PC-3 (cell line): Measurements from ENCODE around the gene ARHGAP26. TPM values are rescaled to one million over a fixed set of nuclear protein-coding genes. Genes with fewer than 3 reads are reported as not detected.

Experiments
- ATAC-seq: fragments of 200-7000 bp; cut with Tn5 transposase; 2 replicates; pipeline ENCODE4 v1.9.1; 2020; ENCODE audit warnings: mild to moderate bottlenecking, moderate library complexity
- BruUV-seq: library from RNA; stranded (reverse); fragments of 400-500 nt; replicated peaks from 2 replicates; lab custom pipeline; 2021; lab: Mats Ljungman, UMichigan
- CTCF ChIA-PET: fragments of 300-600 bp; sonication (Branson Sonifier 250); formaldehyde crosslinking; loops from one replicate; lab custom pipeline; 2022; ENCODE audit warnings: antibody characterized with exemption; lab: Charles Lee
- POLR2A ChIA-PET: fragments of 300-600 bp; sonication (Branson Sonifier 250); formaldehyde crosslinking; loops from one replicate; lab custom pipeline; 2022; ENCODE audit warnings: antibody characterized with exemption; ENCODE audit not compliant: unreplicated experiment; lab: Charles Lee
- DNase-seq: peaks from one replicate; pipeline ENCODE4 v3.0.0-alpha.2; 2015
- H2AFZ ChIP-seq: fragments of 300-600 bp; sonication (generic); 2 replicates; pipeline ENCODE4 v1.6.0; 2016; ENCODE audit warnings: antibody characterized with exemption, low read length
- H3F3A ChIP-seq: fragments of 300-600 bp; sonication (generic); one replicate; pipeline ENCODE4 v1.6.0; 2017; ENCODE audit warnings: antibody characterized with exemption, low read length, control low read depth, mild to moderate bottlenecking; ENCODE audit not compliant: unreplicated experiment
- H3K27ac ChIP-seq: fragments of 300-600 bp; sonication (generic); 2 replicates; pipeline ENCODE4 v1.5.1; 2016; ENCODE audit warnings: mild to moderate bottlenecking, low read length
- H3K27me3 ChIP-seq: fragments of 300-600 bp; sonication (generic); 2 replicates; pipeline ENCODE4 v1.6.1; 2016; ENCODE audit warnings: low read length, mixed read lengths
- H3K36me3 ChIP-seq: fragments of 300-600 bp; sonication (generic); 2 replicates; pipeline ENCODE4 v1.6.1; 2016; ENCODE audit warnings: low read depth, mixed run types, low read length, mixed read lengths
- H3K4me1 ChIP-seq: fragments of 300-600 bp; sonication (generic); 2 replicates; pipeline ENCODE4 v1.5.1; 2016; ENCODE audit warnings: low read length; ENCODE audit not compliant: insufficient read depth
- H3K4me2 ChIP-seq: fragments of 300-600 bp; sonication (generic); 2 replicates; pipeline ENCODE4 v1.6.0; 2016; ENCODE audit warnings: low read length
- H3K4me3 ChIP-seq: fragments of 300-600 bp; sonication (generic); 2 replicates; pipeline ENCODE4 v1.5.1; 2016; ENCODE audit warnings: mild to moderate bottlenecking, low read length, mixed read lengths
- H3K79me2 ChIP-seq: fragments of 300-600 bp; sonication (generic); 2 replicates; pipeline ENCODE4 v1.6.1; 2017; ENCODE audit warnings: low read length, mixed read lengths
- H3K9ac ChIP-seq: fragments of 300-600 bp; sonication (generic); 2 replicates; pipeline ENCODE4 v1.6.0; 2016; ENCODE audit warnings: mild to moderate bottlenecking, low read length
- H3K9me2 ChIP-seq: fragments of 300-600 bp; sonication (generic); replicated peaks from 2 replicates; pipeline ENCODE4 v1.6.1; 2016; ENCODE audit warnings: mixed run types, low read length, mixed read lengths
- H3K9me3 ChIP-seq: fragments of 300-600 bp; sonication (generic); 2 replicates; pipeline ENCODE4 v1.6.1; 2016; ENCODE audit warnings: low read length, mixed read lengths
- H4K20me1 ChIP-seq: fragments of 300-600 bp; sonication (generic); 2 replicates; pipeline ENCODE4 v1.6.1; 2016; ENCODE audit warnings: low read length, mixed read lengths
- CTCF ChIP-seq: fragments of 300-600 bp; sonication (generic); conservative IDR thresholded peaks from 2 replicates; pipeline ENCODE4 v1.5.1; 2017; ENCODE audit warnings: antibody characterized with exemption, low read depth, mild to moderate bottlenecking, low read length
- EZH2 ChIP-seq: fragments of 300-600 bp; sonication (generic); IDR thresholded peaks from one replicate; pipeline ENCODE4 v1.6.1; 2017; ENCODE audit warnings: antibody characterized with exemption, mild to moderate bottlenecking, low read length; ENCODE audit not compliant: unreplicated experiment
- EZH2phosphoT487 ChIP-seq: fragments of 300-600 bp; sonication (generic); IDR thresholded peaks from 2 replicates; pipeline ENCODE4 v1.6.1; 2018; ENCODE audit warnings: mild to moderate bottlenecking, antibody characterized with exemption, low read length, borderline replicate concordance
- intact Hi-C: fragments of 100-400 bp; cut with micrococcal nuclease; formaldehyde crosslinking; loops from 2 replicates; pipeline ENCODE4 v1.9.0; 2023
- total RNA-seq: library from RNA; depleted of rRNA; stranded (reverse); fragments of >200 nt; gene quantifications from 2 replicates; pipeline ENCODE4 v1.2.3, GENCODE V29; 2014

The ARHGAP26 gene
- total RNA-seq, 1 experiment from 2014 or later: 11.7 TPM

DNA sequence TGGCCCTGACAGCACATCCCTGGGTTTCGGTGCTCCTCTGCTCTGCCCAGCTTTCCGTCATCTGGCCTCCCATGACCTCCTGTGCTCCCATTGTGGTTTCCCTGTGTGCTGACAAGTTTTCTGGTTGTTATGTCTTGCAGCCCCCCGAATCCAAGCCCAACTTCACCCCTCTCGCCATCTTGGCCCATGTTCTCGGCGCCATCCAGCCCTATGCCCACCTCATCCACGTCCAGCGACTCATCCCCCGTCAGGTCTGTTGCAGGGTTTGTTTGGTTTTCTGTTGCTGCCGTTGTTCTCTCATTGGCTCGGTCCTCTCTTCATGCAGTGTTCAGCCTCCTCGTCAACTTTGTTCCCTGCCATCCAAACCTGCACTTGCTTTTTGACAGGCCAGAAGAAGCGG is 436.9 kb downstream of the ARHGAP26 start:
- Histone ChIP-seq H3K79me2 (no peaks in the 10 kb centered on the region), H3K4me1 (peaks cover 4% of the 10 kb centered on the region; the same call in 1 of the 2 replicates), H3K4me3 (no peak overlapping the region), H3K27ac (no peak overlapping the region), H3K4me2 (no peak overlapping the region), H3K36me3 (no peaks in the 10 kb centered on the region), H3K9ac (no peak overlapping the region), H3K9me2 (no peaks in the 10 kb centered on the region), H3F3A (no peaks in the 10 kb centered on the region), H3K27me3 (no peaks in the 10 kb centered on the region), H2AFZ (no peak overlapping the region), H4K20me1 (no peaks in the 10 kb centered on the region), H3K9me3 (no peaks in the 10 kb centered on the region)
- intact Hi-C loops: no loop called here
- POLR2A ChIA-PET: no interaction called here
- CTCF ChIA-PET: no interaction called here
- BruUV-seq: no TSS peak
- ATAC-seq (no peak), DNase-seq (no peak)
- TF ChIP-seq CTCF: no peak
- no peak for TF ChIP-seq EZH2
- TF ChIP-seq EZH2phosphoT487: no peak

GRCh38 chr5:143207563-143208364 is 437.6 kb downstream of the ARHGAP26 start:
- DNase-seq (no peak), ATAC-seq (no peak)
- Histone ChIP-seq H3K4me1 (peaks cover 4% of the 10 kb centered on the region; the same call in 1 of the 2 replicates), H3K9me2 (no peaks in the 10 kb centered on the region), H3K27ac (no peak overlapping the region), H3K27me3 (no peaks in the 10 kb centered on the region), H3K4me3 (no peak overlapping the region), H3F3A (no peaks in the 10 kb centered on the region), H3K4me2 (no peak overlapping the region), H3K9me3 (no peaks in the 10 kb centered on the region), H3K79me2 (no peaks in the 10 kb centered on the region), H3K9ac (no peak overlapping the region), H2AFZ (no peak overlapping the region), H3K36me3 (no peaks in the 10 kb centered on the region), H4K20me1 (no peaks in the 10 kb centered on the region)
- TF ChIP-seq EZH2: no peak
- no peak for TF ChIP-seq EZH2phosphoT487
- no peak for TF ChIP-seq CTCF
- ChIA-PET CTCF (no interaction called here), POLR2A (no interaction called here)
- intact Hi-C loops: no loop called here
- no TSS peak for BruUV-seq

DNA sequence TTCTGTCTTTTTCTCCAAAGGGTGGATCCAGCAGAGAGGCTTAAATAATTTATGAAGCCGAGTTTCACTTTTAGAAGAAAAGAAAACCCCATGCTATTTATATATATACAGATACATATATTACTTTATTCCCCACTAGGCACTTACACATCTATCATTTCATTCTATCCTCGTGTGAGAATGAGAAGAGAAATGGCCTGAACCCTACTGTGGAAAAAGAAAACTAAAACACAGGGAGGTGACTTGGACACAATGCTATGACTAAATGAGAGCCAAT is 438.1 kb downstream of the ARHGAP26 start:
- Histone ChIP-seq H3K4me2 (no peak overlapping the region), H4K20me1 (no peaks in the 10 kb centered on the region), H3K27me3 (no peaks in the 10 kb centered on the region), H3K9ac (no peak overlapping the region), H3F3A (no peaks in the 10 kb centered on the region), H3K79me2 (no peaks in the 10 kb centered on the region), H3K4me1 (peaks cover 4% of the 10 kb centered on the region; the same call in 1 of the 2 replicates), H3K4me3 (no peak overlapping the region), H2AFZ (no peak overlapping the region), H3K36me3 (no peaks in the 10 kb centered on the region), H3K9me2 (no peaks in the 10 kb centered on the region), H3K27ac (no peak overlapping the region), H3K9me3 (no peaks in the 10 kb centered on the region)
- ChIA-PET POLR2A (no interaction called here), CTCF (no interaction called here)
- ATAC-seq (no peak), DNase-seq (no peak)
- BruUV-seq: no TSS peak
- TF ChIP-seq EZH2phosphoT487 (no peak), EZH2 (no peak), CTCF (no peak)
- intact Hi-C loops: no loop called here
